GM21390 (cell line): ENCODE results near the gene ZNF296.

Experiments
- ATAC-seq: cut with Tn5 transposase; IDR thresholded peaks from one replicate; pipeline ENCODE4 v1.9.1; 2021; ENCODE audit not compliant: unreplicated experiment

ZNF296 gene

DNA sequence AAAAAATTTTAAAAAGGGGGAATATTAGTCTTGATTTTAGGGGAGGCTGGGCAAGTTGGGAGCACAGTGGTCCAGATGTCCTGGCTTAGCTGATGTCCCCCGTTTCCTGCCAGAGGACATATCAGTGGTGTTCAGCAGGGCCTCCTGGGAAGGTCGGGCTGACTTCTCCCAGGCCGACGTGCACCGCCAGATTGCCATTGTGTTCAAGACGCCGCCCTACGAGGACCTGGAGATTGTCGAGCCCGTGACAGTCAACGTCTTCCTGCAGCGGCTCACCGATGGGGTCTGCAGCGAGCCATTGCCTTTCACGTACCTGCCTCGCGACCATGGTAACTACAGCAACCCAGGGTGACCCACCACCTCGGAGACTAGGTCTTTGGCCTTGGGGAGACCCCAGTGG, 43.9 kb downstream of the ZNF296 start:
- no peak for ATAC-seq

- no peak for ATAC-seq
Measured at GRCh38 chr19:45030825-45031224, 45.5 kb downstream of the ZNF296 start.

GRCh38 chr19:45027371-45027770, 48.9 kb downstream of the ZNF296 start:
- ATAC-seq: no peak

DNA sequence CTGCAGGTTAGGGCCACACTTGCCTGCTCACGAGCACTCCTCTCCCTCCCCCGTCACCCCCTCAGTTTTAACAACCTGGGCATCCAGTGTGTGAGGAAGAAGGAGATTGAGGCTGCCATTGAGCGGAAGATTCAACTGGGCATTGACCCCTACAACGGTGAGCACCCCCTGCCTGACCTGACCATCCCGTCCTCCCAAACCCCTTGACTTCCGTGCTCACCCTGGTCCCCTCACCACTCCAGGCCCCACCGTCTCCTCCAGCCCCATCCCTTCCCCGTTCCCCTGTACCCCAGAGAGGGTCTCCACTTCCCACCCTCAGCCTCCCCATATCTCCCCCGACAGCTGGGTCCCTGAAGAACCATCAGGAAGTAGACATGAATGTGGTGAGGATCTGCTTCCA, 51.0 kb downstream of the ZNF296 start:
- no peak for ATAC-seq

DNA sequence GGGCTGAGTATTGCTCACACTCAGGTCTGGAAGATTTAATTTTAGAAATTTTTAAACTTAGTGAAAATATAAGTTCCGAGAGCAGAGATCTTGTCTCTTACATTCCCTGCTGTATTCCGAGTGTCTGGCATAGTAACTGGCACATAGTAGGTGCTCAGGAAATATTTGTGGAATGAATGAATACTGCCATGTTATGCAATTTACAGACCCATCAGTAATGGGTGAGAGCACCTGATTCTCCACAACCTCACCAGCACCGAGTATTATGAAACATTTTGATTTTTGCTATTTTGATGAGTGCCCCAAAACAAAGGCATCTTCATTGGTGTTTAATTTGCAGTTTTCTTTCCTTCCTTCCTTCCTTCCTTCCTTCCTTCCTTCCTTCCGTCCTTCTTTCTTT, 53.2 kb downstream of the ZNF296 start:
- no peak for ATAC-seq

GRCh38 chr19:45021971-45022370, 54.3 kb downstream of the ZNF296 start:
- no peak for ATAC-seq
